ENCODE measurements around the gene CACNA2D2. TPM values are rescaled to one million over a fixed set of nuclear protein-coding genes. Genes with fewer than 3 reads are reported as not detected.

The CACNA2D2 gene
- total RNA-seq, 1 experiment from 2014 or later: 22.0 TPM

- TF ChIP-seq CTCF (IDR thresholded peaks at IDR 0.05) (no peak), EMX1 (CRISPR knock-in tag; IDR thresholded peaks at IDR 0.05) (no peak)
Observed at GRCh38 chr3:50393061-50393460, 110.4 kb downstream of the CACNA2D2 start (continued).

- ATAC-seq: no peak
- Mint-ChIP-seq H3K9me3 (no peaks in the 10 kb centered on the region), H3K36me3 (no peaks in the 10 kb centered on the region), H3K27ac (no peak overlapping the region; the same call in 1 of the 2 replicates), H3K27me3 (ENCODE audit: low read depth) (no peaks in the 10 kb centered on the region), H3K4me1 (no peaks in the 10 kb centered on the region), H3K4me3 (no peak overlapping the region)
- DNase-seq (ENCODE audit: low spot score): no peak
- CTCF ChIA-PET: no interaction called here
- POLR2A ChIA-PET: no interaction called here
- TF ChIP-seq GABPB1 (CRISPR knock-in tag; IDR thresholded peaks at IDR 0.05) (no peak), ZNF281 (CRISPR knock-in tag; IDR thresholded peaks at IDR 0.05) (no peak), ERG (CRISPR knock-in tag; IDR thresholded peaks at IDR 0.05) (no peak), JAZF1 (CRISPR knock-in tag; IDR thresholded peaks at IDR 0.05) (no peak), MLX (CRISPR knock-in tag; IDR thresholded peaks at IDR 0.05) (no peak), PREB (CRISPR knock-in tag; IDR thresholded peaks at IDR 0.05; ENCODE audit: borderline replicate concordance) (no peak), FOXP4 (CRISPR knock-in tag; IDR thresholded peaks at IDR 0.05) (no peak), GTF2I (CRISPR knock-in tag; conservative IDR thresholded peaks at IDR 0.05) (no peak), ZBTB21 (CRISPR knock-in tag; IDR thresholded peaks at IDR 0.05; ENCODE audit: borderline replicate concordance) (no peak), AFF4 (CRISPR knock-in tag; IDR thresholded peaks at IDR 0.05; ENCODE audit: borderline replicate concordance) (no peak), ZNF671 (CRISPR knock-in tag; IDR thresholded peaks at IDR 0.05) (no peak), AR (CRISPR knock-in tag; IDR thresholded peaks at IDR 0.05) (no peak), ZNF138 (CRISPR knock-in tag; conservative IDR thresholded peaks at IDR 0.05) (no peak)
Observed at GRCh38 chr3:50392101-50392715, 111.2 kb downstream of the CACNA2D2 start.
